Small intestine (tissue), 7 donors: Measurements from ENCODE around the gene MS4A3. TPM values are rescaled to one million over a fixed set of nuclear protein-coding genes. Genes with fewer than 3 reads are reported as not detected.

Source experiments
- DNase-seq, 2 donors: peaks; one replicate each; pipeline versions ENCODE4 v3.0.0 to v3.0.0-alpha.2; 2013
- FAIRE-seq: peaks from 2 replicates; lab custom pipeline; 2012; peaks lifted over from hg19 to GRCh38; lab: Jason Lieb, UNC
- H3K27ac ChIP-seq, 3 donors: one replicate each; pipeline ENCODE4 v1.5.1; 2013; ENCODE audit warnings: low read length in 2 of 3, mild to moderate bottlenecking in 2 of 3, control low read depth in 1 of 3, inconsistent platforms in 1 of 3, low read depth in 1 of 3, moderate library complexity in 1 of 3
- H3K27me3 ChIP-seq, 3 donors: one replicate each; pipeline ENCODE4 v1.6.1; 2013; ENCODE audit warnings: low read length in 3 of 3, inconsistent platforms in 1 of 3; ENCODE audit not compliant: control insufficient read depth in 3 of 3, insufficient read depth in 3 of 3
- H3K36me3 ChIP-seq, 3 donors: one replicate each; pipeline ENCODE4 v1.6.1; 2013; ENCODE audit warnings: low read length in 3 of 3, inconsistent platforms in 1 of 3, low read depth in 1 of 3, mild to moderate bottlenecking in 1 of 3, moderate library complexity in 1 of 3; ENCODE audit not compliant: control insufficient read depth in 3 of 3, insufficient read depth in 2 of 3
- H3K4me1 ChIP-seq, 3 donors: one replicate each; pipeline ENCODE4 v1.6.1; 2013; ENCODE audit warnings: low read length in 2 of 3, inconsistent platforms in 1 of 3, low read depth in 1 of 3, mild to moderate bottlenecking in 1 of 3, moderate library complexity in 1 of 3; ENCODE audit not compliant: control insufficient read depth in 3 of 3, insufficient read depth in 2 of 3
- H3K4me3 ChIP-seq, 3 donors: one replicate each; pipeline ENCODE4 v1.5.1; 2013; ENCODE audit warnings: low read length in 3 of 3, control low read depth in 1 of 3, inconsistent platforms in 1 of 3, low read depth in 1 of 3, mild to moderate bottlenecking in 1 of 3, moderate library complexity in 1 of 3
- H3K9me3 ChIP-seq, 2 donors: one replicate each; pipeline ENCODE4 v1.6.1; 2013; ENCODE audit warnings: low read depth in 1 of 2, low read length in 1 of 2; ENCODE audit not compliant: control insufficient read depth in 2 of 2, insufficient read depth in 1 of 2
- WGBS, 3 donors: extraction: QIAGEN DNeasy Blood & Tissue Kit; methylation state at CpG; one replicate each; pipeline ENCODE4 v1.1.7; 2013; 5-methylcytosine and 5-hydroxymethylcytosine counted together
- polyA plus RNA-seq, 4 donors: library from polyadenylated mRNA; stranded (reverse) in 3 of 4; unstranded in 1 of 4; fragments of 200-250 nt in 3 of 4; fragments of 120-200 nt in 1 of 4; gene quantifications; one replicate each; pipeline versions ENCODE4 v1.2.1 to v1.2.3, GENCODE V29; 2013
- donor health status: healthy with polysubstance abuse.
- donor health status: control.
- donor health status: control.
- donor health status: Bipolar disorder and iron deficiency.
- donor health status: healthy.

MS4A3 gene
- polyA plus RNA-seq, 4 donors: 0.38 TPM; not detected in 3

- no peak overlapping the region for H3K4me3 ChIP-seq
- no peak for FAIRE-seq
- peaks cover 0 to 5% (median 0%) of the 10 kb centered on the region in 3 donors for H3K4me1 ChIP-seq
- WGBS, 3 donors: 68 to 86% (median 76%) methylated on average over 2 of the region's 2 CpGs
- no peaks in the 10 kb centered on the region for H3K27me3 ChIP-seq
- no peak overlapping the region for H3K27ac ChIP-seq
- DNase-seq: no peak
- peaks cover 0 to 2% of the 10 kb centered on the region in 2 donors for H3K9me3 ChIP-seq
- H3K36me3 ChIP-seq: no peaks in the 10 kb centered on the region
Observed at GRCh38 chr11:60119710-60120109, 63.2 kb downstream of the MS4A3 start.

Other genes with a start within 250 kb of the MS4A3 start
- 100 to 1,000 TPM in 1 of 4 donors, 10 to 100 TPM in 3; 41.1 to 113 (median 58.6) TPM for gene MRPL16, start 245.9 kb upstream of the MS4A3 start, polyA plus RNA-seq
- 1 to 10 TPM in 1 of 4 donors, under 1 TPM in 1, not detected in 2; 0.13 to 2.1 TPM for gene CBLIF, start 211.2 kb upstream of the MS4A3 start, polyA plus RNA-seq
- gene TCN1, start 190.2 kb upstream of the MS4A3 start, polyA plus RNA-seq: 1 to 10 TPM in 1 of 4 donors, under 1 TPM in 1, not detected in 2; 0.03 to 1.9 TPM
- gene OOSP3, start 177.9 kb upstream of the MS4A3 start, polyA plus RNA-seq: not detected
- not detected for gene OOSP1, start 118.2 kb upstream of the MS4A3 start, polyA plus RNA-seq
- under 1 TPM in 1 of 4 donors, not detected in 3; 0.09 TPM for gene OOSP4A, start 92.6 kb upstream of the MS4A3 start, polyA plus RNA-seq
- not detected for gene OOSP4B, start 39.5 kb upstream of the MS4A3 start, polyA plus RNA-seq
- not detected for gene OOSP2, start 16.3 kb upstream of the MS4A3 start, polyA plus RNA-seq
- gene MS4A2, start 32.0 kb downstream of the MS4A3 start, polyA plus RNA-seq: under 1 TPM in 3 of 4 donors, not detected in 1; 0.01 to 0.81 (median 0.45) TPM
- 10 to 100 TPM in 3 of 4 donors, 1 to 10 TPM in 1; 7.6 to 74.3 (median 59.4) TPM for gene MS4A6A, start 126.4 kb downstream of the MS4A3 start, polyA plus RNA-seq
- under 1 TPM in 2 of 4 donors, not detected in 2; 0.56 to 0.61 TPM for gene MS4A4E, start 186.5 kb downstream of the MS4A3 start, polyA plus RNA-seq
- gene MS4A4A, start 224.0 kb downstream of the MS4A3 start, polyA plus RNA-seq: 10 to 100 TPM in 1 of 4 donors, 1 to 10 TPM in 3; 1.6 to 28.3 (median 6.2) TPM